GM18873 (cell line): ENCODE data around the gene SCN4B.

ENCODE experiments used
- ATAC-seq: cut with Tn5 transposase; IDR thresholded peaks from one replicate; pipeline ENCODE4 v1.9.1; 2021; ENCODE audit warnings: mild to moderate bottlenecking, moderate library complexity, moderate number of reproducible peaks; ENCODE audit not compliant: unreplicated experiment, low FRiP score

SCN4B gene

DNA sequence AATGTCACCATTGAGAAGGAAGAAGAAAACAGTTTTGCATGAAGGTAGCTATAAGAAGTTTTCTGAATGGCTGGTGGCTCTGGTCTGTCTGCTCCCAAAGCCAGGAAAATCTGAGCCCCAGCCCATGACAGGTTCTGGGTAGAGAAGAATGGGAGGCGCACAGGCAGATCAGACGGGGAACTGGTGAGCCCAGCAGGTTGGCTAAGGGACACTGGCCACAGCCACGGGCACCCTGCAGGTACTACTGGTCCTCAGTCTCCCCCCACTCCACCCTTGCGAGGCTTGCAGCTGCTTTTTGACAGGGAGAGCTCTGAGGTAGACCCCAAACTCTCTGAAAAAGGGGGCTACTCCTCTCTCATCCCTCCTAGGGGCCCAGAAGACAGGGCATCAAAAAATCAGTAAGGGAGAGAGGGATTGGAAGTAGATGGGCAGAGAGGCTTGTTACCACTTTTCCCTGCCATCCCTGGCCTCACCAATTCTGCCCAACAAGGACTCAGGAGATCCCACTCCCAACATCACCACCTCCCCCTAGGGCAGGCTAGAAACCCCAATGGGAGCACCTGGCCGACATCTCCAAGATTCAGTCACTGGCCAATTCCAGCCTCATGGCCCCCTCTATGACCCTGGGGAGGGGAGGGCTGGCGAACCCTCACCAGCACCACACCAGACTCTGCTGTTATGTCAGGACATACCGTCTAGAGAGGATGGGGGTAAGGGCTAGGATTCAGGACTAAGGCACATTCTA, 17.4 kb downstream of the SCN4B start:
- no peak for ATAC-seq

DNA sequence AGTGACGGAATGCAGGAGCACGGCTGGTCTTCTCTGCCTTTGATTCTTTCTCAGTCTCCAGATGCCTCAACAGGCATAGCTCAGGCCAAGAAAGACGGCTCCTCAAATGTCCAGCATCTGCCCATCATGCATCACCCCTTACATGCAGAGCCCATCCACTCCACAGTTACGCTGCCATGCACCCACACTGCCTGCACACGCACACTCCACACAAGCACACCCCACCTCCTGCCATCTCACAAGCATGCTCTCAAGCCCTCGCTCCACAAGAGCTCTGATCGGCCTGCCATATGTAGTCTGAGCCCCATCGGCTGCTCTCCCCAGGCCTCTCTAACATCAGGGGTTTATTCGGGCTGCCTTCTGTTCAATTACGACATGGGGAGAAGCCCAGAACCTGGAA, 18.8 kb downstream of the SCN4B start:
- ATAC-seq: no peak

DNA sequence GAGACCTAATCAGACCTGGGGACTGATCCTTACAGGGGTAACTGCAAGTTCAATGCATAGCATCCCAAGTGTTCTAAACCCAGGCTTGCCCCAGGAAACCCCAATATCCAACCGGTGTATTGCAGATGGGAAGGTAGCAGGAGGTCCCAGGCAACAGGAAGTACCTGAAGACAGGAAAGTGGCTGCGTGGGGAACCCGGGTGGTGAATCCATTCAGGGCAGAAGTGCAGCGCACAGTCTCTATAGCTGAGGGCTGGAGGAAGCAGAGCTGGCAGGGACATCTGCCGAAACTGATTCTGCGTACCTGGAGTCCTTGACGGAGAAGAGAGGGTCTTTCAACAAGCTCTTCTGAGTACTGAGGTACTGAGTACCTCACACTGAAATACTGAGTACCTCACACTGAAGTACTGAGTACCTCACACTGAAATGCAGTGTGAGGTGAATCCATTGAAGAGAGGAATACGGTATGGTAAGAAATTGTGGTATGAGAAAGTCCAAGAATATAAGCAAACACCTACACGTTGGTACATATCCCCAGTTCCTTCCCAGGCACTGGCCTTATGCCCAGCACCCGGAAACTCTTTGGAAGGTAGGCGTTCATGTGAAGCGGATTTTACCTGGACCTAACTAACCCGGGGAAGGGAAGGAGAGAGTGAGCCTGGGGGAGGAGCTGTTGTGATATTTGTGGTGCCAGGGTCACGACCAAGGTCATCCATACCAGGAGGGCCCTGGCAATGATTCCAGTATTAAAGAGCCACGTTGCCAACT, 20.1 kb downstream of the SCN4B start:
- ATAC-seq: no peak

DNA sequence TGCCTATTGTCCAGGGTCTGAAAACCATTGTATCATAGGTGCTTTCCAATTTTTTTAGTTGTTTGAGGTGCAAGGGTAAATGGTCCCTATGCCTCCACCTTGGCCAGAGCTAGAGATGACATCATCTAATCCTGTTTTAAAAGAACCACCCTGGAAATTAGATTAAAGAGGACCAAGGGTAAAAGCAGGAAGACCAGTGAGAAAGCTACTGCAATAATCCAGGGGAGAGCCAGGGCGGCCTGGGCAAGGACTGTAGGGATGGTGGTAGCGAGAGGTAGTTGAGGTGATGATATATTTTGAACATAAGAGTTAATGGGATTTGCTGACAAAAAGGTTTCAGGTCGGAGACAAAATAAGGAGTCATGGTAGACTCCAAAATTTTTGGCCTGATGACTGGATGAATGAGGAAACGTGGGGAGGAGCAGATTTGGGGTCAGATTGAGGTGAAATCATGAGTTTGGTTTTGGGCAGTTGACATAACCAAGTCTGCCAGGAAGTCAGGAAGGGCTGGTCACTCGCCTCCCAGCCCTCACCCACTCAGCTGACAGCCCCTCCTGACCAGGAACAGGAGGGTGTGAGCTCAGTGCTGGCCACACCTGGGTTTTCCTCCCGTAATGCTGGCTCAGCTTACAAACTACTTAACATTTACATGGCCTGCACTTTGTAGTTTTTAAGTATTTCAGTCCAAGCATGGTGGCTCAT, 23.0 kb downstream of the SCN4B start:
- ATAC-seq: no peak

DNA sequence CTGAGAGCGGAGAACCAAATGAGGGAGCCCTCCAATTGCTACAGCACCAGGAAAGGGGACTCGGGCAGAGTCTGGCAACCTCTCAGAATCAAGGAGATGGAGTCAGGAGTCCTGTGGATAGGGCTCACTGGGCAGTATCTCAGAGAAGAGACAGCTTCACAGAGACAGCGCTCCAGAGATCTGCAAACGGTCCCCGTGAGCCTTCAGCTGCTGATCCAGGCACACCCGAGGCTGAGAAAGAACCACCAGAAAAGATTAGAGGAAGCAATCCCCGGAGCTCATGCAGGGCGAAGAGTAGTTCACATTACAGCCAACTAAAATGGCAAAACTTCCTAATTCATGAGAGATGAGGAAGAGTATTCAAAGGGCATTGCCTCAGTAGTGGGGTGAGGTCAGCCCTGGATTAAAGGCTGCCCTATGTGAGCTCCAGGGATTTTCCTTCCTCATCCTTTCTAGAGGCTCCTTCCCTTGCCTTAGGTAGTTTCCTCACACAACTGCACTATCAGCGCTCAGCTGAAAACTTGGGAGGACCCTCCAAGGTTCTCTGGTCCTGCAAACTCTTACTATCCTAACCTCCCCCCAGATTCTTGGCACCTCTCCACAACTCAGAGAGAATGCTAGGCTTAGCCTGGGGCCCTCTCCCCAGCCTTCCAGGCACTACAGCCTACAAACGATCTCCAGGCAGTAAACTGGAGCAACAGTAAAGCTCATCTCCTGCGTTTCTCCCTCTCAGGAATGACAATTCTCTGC, 23.7 kb downstream of the SCN4B start:
- no peak for ATAC-seq

DNA sequence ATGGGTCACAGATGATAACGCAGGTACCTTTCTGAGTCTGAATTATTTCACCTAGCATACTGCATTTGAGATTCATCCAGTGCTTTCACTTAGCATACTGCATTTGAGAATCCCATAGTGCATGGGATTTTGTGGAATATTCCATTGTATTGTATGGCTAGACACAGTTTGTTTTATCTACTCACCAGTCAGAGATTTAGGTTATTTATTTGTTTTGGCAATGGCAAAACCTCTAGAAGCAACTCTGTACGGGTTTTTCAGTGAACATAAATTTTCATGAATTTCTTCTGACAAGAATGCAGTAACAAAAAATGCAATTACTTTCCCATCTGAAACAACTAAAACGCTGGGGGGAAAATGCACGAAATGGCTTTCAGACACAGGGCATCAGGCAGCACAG, 24.3 kb downstream of the SCN4B start:
- no peak for ATAC-seq

DNA sequence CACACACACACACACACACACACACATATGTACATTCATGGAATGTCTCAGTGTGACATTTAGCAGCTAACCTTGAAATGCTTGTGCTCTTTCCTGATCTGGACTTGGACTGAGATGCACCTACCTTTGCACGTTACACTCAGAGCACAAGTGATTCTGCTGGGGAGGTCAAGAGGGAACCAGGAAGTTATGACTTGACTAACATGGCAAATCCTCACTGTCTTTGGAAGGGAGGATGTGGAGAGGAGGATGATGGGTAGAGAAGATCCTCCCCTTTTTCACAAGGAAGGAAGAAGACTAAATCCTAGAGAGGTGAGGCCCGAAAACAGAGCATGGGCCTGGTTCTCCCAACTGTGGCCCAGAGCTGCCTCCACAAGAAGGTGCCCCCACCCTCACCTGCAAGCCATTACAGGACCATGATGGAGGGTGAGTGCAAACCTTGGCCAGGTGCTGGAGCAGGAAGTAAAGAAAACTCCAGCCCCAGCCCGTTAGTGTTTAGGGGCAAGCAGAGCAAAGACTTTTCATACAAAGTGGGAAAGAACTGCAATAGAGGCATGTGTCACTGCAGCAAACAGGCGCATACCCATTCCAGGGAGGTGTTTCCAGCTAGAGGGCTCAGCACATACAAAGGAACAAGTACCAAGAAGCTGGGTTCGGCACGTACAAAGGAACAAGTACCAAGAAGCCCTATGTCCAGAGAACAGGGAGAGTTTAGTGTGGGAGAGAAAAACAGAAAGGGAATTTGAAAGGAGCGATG, 26.4 kb downstream of the SCN4B start:
- ATAC-seq: no peak

DNA sequence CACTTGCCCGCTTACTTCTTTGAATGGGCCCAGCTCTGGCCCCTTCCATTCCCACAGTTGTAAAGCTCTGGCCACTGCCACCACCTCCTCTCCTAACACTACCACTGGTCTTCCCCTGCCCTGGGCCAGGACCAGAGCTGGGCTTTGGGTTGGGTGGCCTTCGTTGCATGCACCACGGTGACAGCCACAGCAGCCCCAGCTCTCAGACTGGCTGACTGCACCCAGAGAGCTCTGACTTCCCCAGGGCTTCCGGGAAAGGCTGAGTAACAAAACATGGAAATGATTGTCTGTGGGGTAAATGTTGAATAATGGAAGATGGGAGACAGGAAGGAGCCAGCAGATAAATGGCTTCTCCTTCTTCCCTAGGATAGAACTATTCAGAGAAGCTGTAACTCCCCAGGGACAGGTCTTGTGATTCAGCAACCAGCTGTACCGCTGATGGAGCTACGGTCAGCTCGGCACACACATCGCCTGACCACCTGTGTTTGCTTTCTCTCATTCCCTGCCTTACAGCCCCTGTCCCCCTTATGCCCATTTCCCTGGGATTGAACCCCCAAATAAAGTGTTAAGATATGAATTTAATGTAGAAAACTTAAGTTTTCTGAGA, 27.6 kb downstream of the SCN4B start:
- no peak for ATAC-seq

DNA sequence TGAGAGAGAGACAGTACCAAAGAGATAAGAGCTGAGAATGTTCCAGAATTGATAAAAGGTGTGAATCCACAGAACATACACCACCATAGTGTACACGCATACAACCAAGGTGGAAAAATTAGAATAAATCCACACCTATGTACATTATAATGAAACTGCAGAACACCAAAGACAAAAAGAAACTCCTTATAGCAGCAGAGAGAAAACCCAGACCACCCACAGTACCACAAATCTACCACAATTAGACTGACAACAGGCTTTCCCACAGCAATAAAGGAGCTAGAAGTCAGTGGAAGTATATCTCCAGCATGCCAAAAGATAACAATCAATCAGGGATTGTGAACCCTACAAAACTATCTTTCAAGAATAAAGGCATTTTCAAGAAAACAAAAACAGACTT, 31.8 kb downstream of the SCN4B start:
- no peak for ATAC-seq

DNA sequence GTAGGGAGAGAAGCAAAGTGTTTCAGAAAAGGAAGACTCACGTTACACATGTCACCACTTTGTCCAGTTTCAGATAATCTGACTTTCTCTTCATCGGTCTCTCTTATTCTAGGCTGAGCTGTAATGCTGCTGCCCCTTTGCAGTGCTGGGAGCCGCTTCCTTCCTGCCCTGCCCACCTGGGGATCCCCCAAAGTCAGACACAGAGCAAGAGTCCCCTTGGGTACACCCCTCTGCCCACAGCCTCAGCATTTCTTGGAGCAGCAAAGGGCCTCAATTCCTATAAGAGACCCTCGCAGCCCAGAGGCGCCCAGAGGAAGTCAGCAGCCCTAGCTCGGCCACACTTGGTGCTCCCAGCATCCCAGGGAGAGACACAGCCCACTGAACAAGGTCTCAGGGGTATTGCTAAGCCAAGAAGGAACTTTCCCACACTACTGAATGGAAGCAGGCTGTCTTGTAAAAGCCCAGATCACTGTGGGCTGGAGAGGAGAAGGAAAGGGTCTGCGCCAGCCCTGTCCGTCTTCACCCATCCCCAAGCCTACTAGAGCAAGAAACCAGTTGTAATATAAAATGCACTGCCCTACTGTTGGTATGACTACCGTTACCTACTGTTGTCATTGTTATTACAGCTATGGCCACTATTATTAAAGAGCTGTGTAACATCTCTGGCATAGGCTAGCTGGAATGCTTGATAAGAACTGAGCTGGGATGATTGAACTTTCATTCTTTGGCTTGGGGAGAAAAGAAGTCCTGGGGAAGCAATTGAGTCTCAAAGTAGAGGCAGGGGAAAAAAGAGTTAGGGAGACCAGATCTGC, 34.6 kb downstream of the SCN4B start:
- ATAC-seq: peak; percentile 55

DNA sequence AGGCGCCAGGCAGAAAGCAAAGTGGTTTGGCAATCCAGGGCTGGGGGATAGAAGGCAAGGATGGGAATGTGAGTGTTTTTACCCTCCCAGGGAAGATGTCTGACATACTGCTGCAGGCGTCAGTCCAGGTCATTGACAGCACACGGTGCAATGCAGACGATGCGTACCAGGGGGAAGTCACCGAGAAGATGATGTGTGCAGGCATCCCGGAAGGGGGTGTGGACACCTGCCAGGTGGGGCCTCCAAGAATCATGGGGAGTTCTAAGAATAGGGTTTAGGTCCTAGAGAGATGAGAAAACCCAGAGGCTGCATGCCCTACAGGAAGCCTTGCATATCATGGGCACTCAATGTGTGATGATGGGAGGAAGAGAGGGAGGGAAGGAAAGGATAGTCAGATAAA, 37.6 kb downstream of the SCN4B start:
- ATAC-seq: no peak

DNA sequence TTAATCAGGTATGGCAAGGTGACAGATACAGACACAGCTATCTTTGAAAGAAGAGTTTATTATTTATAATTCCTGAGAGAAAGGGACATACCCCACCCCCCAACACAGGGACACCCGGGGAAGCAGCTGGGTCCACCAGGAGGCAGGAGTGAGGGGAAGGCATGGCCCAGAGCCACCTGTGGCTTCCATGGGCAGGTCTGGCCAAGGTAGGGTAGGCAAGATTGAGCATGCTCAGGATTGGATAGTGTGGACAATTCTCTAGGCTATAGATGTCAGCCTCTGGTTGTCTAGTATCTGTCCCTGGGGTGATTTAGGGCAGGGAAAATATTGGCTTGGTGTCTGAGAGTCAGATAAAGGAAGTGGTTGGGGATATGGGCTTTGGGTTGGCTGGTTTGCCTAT, 38.4 kb downstream of the SCN4B start:
- ATAC-seq: no peak

DNA sequence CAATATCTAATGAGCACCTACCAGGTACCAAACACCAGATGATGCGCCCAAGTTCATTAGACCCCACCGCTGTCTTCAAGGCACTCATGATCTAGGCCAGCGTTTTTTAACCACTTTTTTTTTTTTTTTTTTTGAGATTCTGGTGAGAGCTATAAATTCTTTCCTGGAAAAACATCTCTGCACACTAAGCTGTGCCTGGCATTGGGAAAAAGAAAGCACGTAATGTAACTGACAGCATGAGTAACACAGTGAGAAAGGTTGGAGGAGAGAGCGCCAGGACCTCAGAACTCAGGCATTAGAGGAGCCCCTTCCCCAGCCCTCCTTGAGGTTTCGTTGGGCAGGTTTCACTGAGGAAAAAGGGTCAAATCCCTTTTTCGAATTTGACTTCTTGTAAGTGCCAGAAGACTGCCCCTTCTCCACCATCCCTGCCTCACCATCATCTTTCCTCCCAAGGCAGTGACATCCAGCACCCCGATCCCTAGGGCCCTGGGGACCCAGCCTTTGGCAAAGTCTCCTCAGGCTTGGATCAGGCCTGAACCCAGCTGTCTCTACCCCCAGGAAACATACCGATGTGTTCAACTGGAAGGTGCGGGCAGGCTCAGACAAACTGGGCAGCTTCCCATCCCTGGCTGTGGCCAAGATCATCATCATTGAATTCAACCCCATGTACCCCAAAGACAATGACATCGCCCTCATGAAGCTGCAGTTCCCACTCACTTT, 39.8 kb downstream of the SCN4B start:
- ATAC-seq: no peak

DNA sequence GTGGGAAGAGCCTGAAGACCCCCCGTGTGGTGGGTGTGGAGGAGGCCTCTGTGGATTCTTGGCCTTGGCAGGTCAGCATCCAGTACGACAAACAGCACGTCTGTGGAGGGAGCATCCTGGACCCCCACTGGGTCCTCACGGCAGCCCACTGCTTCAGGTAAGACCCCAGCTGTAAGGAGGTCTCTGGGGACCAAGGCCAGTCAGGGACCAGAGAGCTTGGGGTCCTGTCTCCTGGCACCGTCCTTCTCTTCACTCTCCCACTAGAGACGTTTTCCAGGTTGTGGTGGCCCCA, 40.9 kb downstream of the SCN4B start:
- no peak for ATAC-seq

DNA sequence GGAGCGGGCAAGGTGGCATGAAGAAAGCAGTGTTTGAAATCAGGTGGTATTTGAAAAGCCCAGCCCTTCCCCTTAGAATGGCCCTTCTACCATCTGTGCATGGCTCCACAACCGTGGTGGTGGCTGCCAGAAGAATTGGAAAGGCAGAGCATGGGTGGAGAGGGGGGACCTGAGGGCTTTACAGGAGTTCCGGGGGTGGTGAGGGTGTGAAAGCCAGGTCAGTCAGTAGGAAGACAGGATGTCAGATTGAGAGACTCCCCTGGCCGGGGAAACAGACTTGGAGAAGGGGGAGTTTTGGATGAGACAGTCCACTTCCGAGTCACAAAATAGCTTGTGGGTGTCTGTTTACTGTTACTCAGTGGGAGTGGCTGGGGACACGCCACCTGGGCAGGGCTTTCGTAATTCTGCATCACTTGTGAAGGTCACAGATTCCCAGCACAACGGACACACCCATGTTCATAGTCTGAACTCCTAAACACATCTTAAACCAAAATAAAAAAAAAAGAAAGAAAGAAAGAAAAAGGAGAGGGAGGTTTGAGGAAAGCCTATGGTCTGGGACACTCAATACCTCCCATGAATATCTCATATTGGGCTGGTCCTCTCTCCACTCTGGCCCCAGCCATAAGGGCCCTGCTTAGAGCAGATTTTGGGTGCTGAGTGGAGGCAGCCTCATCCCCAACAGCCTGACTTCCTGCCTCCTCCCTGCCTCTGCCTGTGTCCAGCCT, 41.4 kb downstream of the SCN4B start:
- ATAC-seq: no peak

DNA sequence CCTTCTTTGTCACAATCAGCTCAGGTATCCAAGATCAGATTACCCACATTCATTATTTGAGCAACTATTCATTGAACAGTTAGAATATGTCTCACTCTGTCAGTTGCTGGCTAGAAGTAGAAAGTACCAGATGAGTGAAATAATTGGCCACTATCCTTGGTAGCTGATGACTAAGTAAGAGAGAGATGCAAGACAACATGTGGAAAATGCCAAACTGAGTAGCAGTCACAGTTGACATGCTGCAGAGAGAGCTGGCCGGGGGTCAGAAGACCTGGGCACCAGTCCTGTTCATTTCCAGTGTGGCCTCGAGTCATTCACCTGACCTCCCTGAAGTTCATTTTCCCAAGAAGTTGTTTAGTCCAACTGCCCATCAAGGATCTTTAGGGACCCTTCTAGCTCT, 43.4 kb downstream of the SCN4B start:
- ATAC-seq: no peak

DNA sequence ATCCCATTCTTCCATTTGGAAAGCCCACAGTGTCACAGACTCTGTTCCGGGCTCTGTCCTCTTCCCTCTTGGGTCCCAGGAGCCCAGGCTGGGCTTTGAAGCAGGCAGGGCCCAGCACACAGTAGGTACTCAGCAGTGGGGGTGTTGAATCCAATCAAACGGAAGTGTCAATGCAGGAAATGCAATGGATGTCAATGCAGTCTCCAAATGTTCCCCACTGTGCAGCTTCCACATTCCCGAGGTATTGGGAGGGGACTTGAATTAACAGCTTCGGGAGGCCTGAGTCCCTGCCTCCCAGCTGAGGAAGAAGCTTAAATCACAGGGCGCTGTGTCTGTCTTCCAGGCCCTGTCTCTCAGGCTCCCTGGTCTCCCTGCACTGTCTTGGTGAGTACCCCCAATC, 44.1 kb downstream of the SCN4B start:
- ATAC-seq: no peak

DNA sequence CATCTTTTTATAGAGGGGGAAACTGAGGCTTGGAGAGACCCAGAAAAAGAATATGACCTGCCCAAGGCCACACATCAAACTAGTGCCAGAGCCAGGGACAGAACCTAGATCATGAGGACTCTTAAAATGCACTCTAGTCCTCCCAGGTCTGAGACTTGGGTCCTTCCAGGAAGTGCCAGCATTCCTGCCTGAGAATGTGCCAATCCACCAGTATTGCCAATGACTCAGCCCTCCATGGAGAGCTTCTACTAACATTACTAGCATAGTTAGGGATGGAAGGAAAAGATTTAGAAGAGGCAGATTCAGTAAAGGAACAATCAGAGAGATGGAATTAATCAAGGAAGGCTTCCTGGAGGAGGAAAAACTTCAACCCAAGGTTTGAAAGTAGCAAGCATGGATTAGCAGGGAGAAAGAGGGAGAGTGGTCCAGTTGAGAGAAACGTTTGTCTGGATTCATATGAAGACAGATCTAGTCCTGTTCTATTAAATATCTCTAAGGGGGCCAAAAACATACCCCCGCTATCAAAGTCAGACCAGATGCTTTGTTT, 45.8 kb downstream of the SCN4B start:
- no peak for ATAC-seq
